Measurements from ENCODE around the gene PDE4B.
A peak's percentile ranks its signal among the peaks of the same experiment; 100 is the strongest.

The PDE4B gene

DNA sequence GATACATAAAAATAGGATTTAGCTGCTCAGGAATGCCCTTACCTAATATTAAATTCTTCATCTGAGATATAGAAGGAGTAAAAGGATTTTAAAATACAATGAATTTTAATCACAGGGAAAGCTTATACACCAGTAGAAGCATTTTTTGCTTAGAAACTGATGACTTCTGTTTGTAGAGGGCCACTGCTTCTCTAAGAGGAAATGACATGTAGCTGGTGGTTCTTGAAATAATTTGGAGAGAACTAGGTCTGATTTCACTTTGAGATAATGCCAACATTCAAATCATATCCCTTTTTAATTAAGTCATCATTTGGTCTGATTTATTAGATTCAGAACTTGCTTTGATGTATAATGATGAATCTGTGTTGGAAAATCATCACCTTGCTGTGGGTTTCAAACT is 574.7 kb downstream of the PDE4B start:
- Histone ChIP-seq H3K27me3 (ENCODE audit: control insufficient read depth, insufficient read depth, low read length) (no peaks in the 10 kb centered on the region), H3K9ac (ENCODE audit: low read length) (no peak overlapping the region), H3K27ac (ENCODE audit: low read depth, low read length) (no peak overlapping the region), H3K4me3 (ENCODE audit: low read length) (no peak overlapping the region), H3K4me1 (ENCODE audit: control insufficient read depth, insufficient read depth, low read length) (peaks cover 6% of the 10 kb centered on the region), H3K36me3 (ENCODE audit: control insufficient read depth, insufficient read depth, low read length) (peaks cover 10% of the 10 kb centered on the region)

DNA sequence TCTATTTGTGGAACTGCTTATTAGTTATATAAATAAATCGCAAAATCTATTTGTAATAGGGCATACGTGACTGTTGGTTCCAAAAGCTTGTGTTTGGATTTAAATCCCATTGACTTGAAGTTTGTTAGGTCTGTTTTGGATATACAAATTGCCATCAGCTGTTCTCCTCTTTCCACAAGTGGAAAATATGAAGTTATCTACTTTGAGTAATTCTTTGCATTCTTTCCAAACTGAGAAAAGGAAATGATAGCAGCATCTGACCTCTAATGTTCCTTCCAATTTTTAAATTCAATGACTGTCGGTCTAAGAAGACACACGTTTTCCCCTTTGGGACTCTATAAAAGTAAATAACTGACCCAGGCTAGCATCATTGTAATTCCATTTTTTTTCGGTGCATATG is 575.6 kb downstream of the PDE4B start:
- Histone ChIP-seq H3K4me1 (ENCODE audit: control insufficient read depth, insufficient read depth, low read length) (peaks cover 6% of the 10 kb centered on the region), H3K4me3 (ENCODE audit: low read length) (no peak overlapping the region), H3K9ac (ENCODE audit: low read length) (no peak overlapping the region), H3K27me3 (ENCODE audit: control insufficient read depth, insufficient read depth, low read length) (no peaks in the 10 kb centered on the region), H3K36me3 (ENCODE audit: control insufficient read depth, insufficient read depth, low read length) (peaks cover 14% of the 10 kb centered on the region), H3K27ac (ENCODE audit: low read depth, low read length) (no peak overlapping the region)

DNA sequence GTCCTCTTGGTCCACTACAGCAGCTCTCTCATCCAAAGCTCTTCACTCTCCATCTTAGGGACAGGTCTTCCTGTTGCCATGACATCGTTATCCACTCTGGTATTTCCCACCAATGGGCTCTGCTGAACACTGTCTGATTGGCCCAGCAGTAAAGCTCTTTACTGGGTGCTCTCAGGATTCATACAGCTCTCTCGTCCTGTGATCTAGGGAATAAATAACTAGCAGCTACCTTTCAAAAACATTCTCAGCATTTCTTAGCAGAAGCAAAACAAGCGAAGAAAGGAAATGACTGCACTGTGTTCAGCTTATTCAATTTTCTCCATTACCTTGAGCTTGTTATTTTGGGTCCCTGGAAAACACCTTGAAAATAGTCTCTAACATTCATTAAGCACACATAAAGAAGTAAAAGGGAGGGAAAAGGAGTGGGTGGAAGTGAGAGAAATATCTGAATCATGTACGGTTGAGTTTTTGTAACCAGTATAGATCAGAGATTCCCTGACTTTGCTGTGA is 577.8 kb downstream of the PDE4B start:
- Histone ChIP-seq H3K36me3 (ENCODE audit: control insufficient read depth, insufficient read depth, low read length) (peaks cover 10% of the 10 kb centered on the region), H3K9ac (ENCODE audit: low read length) (no peak overlapping the region), H3K4me1 (ENCODE audit: control insufficient read depth, insufficient read depth, low read length) (peaks cover 6% of the 10 kb centered on the region), H3K4me3 (ENCODE audit: low read length) (no peak overlapping the region), H3K27me3 (ENCODE audit: control insufficient read depth, insufficient read depth, low read length) (no peaks in the 10 kb centered on the region), H3K27ac (ENCODE audit: low read depth, low read length) (no peak overlapping the region)

GRCh38 chr1:66371233-66372005 is 578.7 kb downstream of the PDE4B start:
- Histone ChIP-seq H3K9ac (ENCODE audit: low read length) (no peak overlapping the region), H3K4me1 (ENCODE audit: control insufficient read depth, insufficient read depth, low read length) (peaks cover 6% of the 10 kb centered on the region), H3K27ac (ENCODE audit: low read depth, low read length) (peak overlapping the region; percentile 24), H3K36me3 (ENCODE audit: control insufficient read depth, insufficient read depth, low read length) (peaks cover 10% of the 10 kb centered on the region), H3K4me3 (ENCODE audit: low read length) (no peak overlapping the region), H3K27me3 (ENCODE audit: control insufficient read depth, insufficient read depth, low read length) (no peaks in the 10 kb centered on the region)

DNA sequence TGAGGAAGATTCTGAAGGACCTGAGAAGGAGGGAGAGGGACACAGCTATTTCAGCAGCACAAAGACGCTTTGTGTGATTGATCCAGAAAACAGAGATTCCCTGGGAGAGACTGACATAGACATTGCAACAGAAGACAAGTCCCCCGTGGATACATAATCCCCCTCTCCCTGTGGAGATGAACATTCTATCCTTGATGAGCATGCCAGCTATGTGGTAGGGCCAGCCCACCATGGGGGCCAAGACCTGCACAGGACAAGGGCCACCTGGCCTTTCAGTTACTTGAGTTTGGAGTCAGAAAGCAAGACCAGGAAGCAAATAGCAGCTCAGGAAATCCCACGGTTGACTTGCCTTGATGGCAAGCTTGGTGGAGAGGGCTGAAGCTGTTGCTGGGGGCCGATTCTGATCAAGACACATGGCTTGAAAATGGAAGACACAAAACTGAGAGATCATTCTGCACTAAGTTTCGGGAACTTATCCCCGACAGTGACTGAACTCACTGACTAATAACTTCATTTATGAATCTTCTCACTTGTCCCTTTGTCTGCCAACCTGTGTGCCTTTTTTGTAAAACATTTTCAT is 579.9 kb downstream of the PDE4B start:
- Histone ChIP-seq H3K27ac (ENCODE audit: low read depth, low read length) (peak overlapping the region; percentile 6), H3K4me1 (ENCODE audit: control insufficient read depth, insufficient read depth, low read length) (peaks cover 6% of the 10 kb centered on the region), H3K9ac (ENCODE audit: low read length) (no peak overlapping the region), H3K4me3 (ENCODE audit: low read length) (no peak overlapping the region), H3K27me3 (ENCODE audit: control insufficient read depth, insufficient read depth, low read length) (no peaks in the 10 kb centered on the region), H3K36me3 (ENCODE audit: control insufficient read depth, insufficient read depth, low read length) (peaks cover 9% of the 10 kb centered on the region)

- no peak overlapping the region for H3K4me3 ChIP-seq (ENCODE audit: low read length)
- no peak overlapping the region for H3K27ac ChIP-seq (ENCODE audit: low read depth, low read length)
- H3K27me3 ChIP-seq (ENCODE audit: control insufficient read depth, insufficient read depth, low read length): no peaks in the 10 kb centered on the region
- H3K36me3 ChIP-seq (ENCODE audit: control insufficient read depth, insufficient read depth, low read length): peaks cover 8% of the 10 kb centered on the region
- no peak overlapping the region for H3K9ac ChIP-seq (ENCODE audit: low read length)
- peaks cover 6% of the 10 kb centered on the region for H3K4me1 ChIP-seq (ENCODE audit: control insufficient read depth, insufficient read depth, low read length)
Observed at GRCh38 chr1:66373157-66373591, 580.5 kb downstream of the PDE4B start.

DNA sequence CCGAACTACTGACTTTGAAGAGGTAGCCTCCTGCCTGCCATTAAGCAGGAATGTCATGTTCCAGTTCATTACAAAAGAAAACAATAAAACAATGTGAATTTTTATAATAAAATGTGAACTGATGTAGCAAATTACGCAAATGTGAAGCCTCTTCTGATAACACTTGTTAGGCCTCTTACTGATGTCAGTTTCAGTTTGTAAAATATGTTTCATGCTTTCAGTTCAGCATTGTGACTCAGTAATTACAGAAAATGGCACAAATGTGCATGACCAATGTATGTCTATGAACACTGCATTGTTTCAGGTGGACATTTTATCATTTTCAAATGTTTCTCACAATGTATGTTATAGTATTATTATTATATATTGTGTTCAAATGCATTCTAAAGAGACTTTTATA is 581.5 kb downstream of the PDE4B start:
- Histone ChIP-seq H3K27ac (ENCODE audit: low read depth, low read length) (no peak overlapping the region), H3K36me3 (ENCODE audit: control insufficient read depth, insufficient read depth, low read length) (peaks cover 8% of the 10 kb centered on the region), H3K27me3 (ENCODE audit: control insufficient read depth, insufficient read depth, low read length) (no peaks in the 10 kb centered on the region), H3K9ac (ENCODE audit: low read length) (no peak overlapping the region), H3K4me1 (ENCODE audit: control insufficient read depth, insufficient read depth, low read length) (peaks cover 6% of the 10 kb centered on the region), H3K4me3 (ENCODE audit: low read length) (no peak overlapping the region)

- Histone ChIP-seq H3K36me3 (ENCODE audit: control insufficient read depth, insufficient read depth, low read length) (peaks cover 8% of the 10 kb centered on the region), H3K4me3 (ENCODE audit: low read length) (no peak overlapping the region), H3K27me3 (ENCODE audit: control insufficient read depth, insufficient read depth, low read length) (no peaks in the 10 kb centered on the region), H3K4me1 (ENCODE audit: control insufficient read depth, insufficient read depth, low read length) (peaks cover 6% of the 10 kb centered on the region), H3K9ac (ENCODE audit: low read length) (no peak overlapping the region), H3K27ac (ENCODE audit: low read depth, low read length) (no peak overlapping the region)
Observed at GRCh38 chr1:66374561-66375111, 581.9 kb downstream of the PDE4B start.

DNA sequence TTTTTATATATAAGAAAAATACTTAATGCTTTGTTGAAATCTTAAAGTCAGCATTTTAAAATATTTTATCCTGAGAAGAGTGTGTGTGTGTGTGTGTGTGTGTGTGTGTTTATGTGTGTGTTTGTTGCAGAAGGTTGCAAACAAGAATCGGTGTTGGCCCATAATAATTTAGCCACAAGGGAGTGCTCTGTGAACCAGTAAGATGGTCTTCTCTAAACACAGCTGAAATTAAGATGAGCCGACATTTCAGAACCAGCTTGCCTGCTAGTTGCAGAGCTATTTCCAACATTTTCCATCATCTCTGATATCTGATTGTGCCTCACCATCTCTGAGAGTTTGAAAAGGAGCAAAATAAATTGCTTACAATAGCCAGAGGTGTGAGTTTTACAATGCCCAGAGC is 582.4 kb downstream of the PDE4B start:
- H3K9ac ChIP-seq (ENCODE audit: low read length): no peak overlapping the region
- no peak overlapping the region for H3K27ac ChIP-seq (ENCODE audit: low read depth, low read length)
- peaks cover 6% of the 10 kb centered on the region for H3K4me1 ChIP-seq (ENCODE audit: control insufficient read depth, insufficient read depth, low read length)
- H3K27me3 ChIP-seq (ENCODE audit: control insufficient read depth, insufficient read depth, low read length): no peaks in the 10 kb centered on the region
- no peak overlapping the region for H3K4me3 ChIP-seq (ENCODE audit: low read length)
- peaks cover 8% of the 10 kb centered on the region for H3K36me3 ChIP-seq (ENCODE audit: control insufficient read depth, insufficient read depth, low read length)

DNA sequence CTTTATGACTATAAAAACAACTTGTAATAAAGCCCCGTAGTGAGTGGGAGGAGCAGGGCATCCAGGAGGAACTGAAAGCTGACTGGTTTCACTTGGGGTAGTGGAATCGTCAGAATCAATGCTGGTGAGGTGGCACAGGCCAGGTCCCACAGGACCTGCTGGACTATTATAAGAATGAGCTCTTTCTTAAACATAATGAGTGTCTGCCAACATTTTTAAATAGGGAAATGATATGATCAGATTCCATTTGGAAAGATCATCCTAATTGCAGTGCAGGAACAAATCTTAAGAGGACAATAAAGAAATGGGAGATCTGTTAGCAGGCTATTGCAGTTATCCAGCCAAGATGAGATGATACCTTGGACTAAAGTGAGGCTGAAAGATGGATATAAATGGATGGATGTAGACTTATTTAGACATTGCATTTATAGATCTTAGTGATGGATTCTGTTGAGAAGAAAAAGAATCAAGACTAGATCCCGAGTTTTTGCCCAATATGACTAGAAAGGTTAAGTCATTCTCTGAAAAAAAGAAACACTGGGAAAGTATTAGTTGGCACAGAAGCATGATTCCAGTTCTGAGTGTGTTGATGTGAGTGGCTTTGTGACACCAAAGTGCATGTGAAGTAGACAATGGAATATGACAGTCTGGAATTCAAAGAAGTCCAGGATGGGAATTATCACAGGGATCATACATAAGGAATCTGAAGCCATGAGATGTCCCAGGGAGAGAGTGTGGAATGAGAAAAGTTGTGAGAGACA is 587.9 kb downstream of the PDE4B start:
- no peak overlapping the region for H3K27ac ChIP-seq (ENCODE audit: low read depth, low read length)
- no peak overlapping the region for H3K9ac ChIP-seq (ENCODE audit: low read length)
- H3K27me3 ChIP-seq (ENCODE audit: control insufficient read depth, insufficient read depth, low read length): no peaks in the 10 kb centered on the region
- no peak overlapping the region for H3K4me3 ChIP-seq (ENCODE audit: low read length)
- no peaks in the 10 kb centered on the region for H3K36me3 ChIP-seq (ENCODE audit: control insufficient read depth, insufficient read depth, low read length)
- H3K4me1 ChIP-seq (ENCODE audit: control insufficient read depth, insufficient read depth, low read length): no peaks in the 10 kb centered on the region

- no peak overlapping the region for H3K27ac ChIP-seq (ENCODE audit: low read depth, low read length)
- no peaks in the 10 kb centered on the region for H3K27me3 ChIP-seq (ENCODE audit: control insufficient read depth, insufficient read depth, low read length)
- H3K4me1 ChIP-seq (ENCODE audit: control insufficient read depth, insufficient read depth, low read length): no peaks in the 10 kb centered on the region
Observed at GRCh38 chr1:66381621-66382275, 589.1 kb downstream of the PDE4B start.

DNA sequence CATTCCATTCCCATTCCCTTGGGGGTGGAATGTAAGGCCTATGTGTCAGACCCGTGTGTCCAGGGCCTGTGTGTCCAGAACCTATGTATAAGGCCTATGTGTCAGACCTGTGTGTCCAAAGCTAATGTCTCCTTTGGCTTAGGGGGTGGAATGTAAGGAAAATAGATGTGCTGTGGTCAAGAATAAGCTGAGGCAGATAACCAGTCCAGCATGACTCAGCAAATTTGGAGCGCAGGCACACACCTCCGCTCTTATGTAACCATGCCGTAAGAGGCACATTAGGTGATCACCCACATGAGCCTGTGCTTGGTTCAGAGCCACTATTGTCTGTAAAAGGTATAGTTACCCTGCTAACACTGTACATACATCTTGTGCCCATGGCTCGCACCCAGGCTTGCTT is 590.5 kb downstream of the PDE4B start:
- Histone ChIP-seq H3K9ac (ENCODE audit: low read length) (no peak overlapping the region), H3K27ac (ENCODE audit: low read depth, low read length) (no peak overlapping the region), H3K4me3 (ENCODE audit: low read length) (no peak overlapping the region), H3K36me3 (ENCODE audit: control insufficient read depth, insufficient read depth, low read length) (no peaks in the 10 kb centered on the region), H3K27me3 (ENCODE audit: control insufficient read depth, insufficient read depth, low read length) (no peaks in the 10 kb centered on the region), H3K4me1 (ENCODE audit: control insufficient read depth, insufficient read depth, low read length) (no peaks in the 10 kb centered on the region)

More at GRCh38 chr1:66381621-66382275, 589.1 kb downstream of the PDE4B start:
- Histone ChIP-seq H3K9ac (ENCODE audit: low read length) (no peak overlapping the region), H3K4me3 (ENCODE audit: low read length) (no peak overlapping the region), H3K36me3 (ENCODE audit: control insufficient read depth, insufficient read depth, low read length) (no peaks in the 10 kb centered on the region)

Data from rectal smooth muscle tissue (tissue), 1 donor.